Measurements from ENCODE around the gene KCNIP4. TPM values are rescaled to one million over a fixed set of nuclear protein-coding genes. Genes with fewer than 3 reads are reported as not detected.

The KCNIP4 gene
- polyA plus RNA-seq, 4 donors: 10.6 to 18.3 (median 15.5) TPM

DNA sequence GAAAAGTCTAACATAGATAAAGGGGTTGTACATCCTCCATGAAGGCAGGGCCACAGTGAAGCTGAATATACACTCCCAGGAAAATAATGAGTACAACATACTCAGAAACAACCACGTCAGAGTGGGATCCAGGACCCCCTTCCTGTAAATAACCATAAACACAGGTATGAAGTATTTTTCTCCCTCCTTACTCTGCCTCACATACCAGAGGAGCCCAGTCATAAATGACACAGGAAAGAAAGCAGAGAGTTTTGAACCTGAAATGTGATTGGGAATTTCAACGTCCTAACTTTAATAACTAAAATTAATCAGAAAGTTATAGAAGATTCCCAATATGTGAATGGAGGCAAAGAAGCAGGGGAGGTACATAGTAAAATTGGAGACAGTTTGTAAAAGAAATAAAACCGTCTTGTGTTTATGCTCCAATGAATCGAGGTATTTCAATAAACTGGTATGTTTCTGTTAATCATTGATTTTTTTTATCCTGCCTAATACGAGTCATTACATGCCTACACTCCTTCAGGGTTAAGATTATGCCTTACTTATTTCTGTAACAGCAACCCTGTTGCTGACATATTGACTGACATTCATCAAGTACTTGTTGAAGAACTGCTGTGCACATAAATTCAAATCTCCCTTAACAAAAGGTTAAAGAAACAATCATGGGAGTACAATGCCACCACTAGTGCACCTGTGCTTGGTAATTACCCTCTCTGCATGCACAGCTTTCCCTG lies 431.3 kb downstream of the KCNIP4 start:
- no peak for DNase-seq (ENCODE audit: low read depth in 4 of 4, low spot score in 3 of 4)

DNA sequence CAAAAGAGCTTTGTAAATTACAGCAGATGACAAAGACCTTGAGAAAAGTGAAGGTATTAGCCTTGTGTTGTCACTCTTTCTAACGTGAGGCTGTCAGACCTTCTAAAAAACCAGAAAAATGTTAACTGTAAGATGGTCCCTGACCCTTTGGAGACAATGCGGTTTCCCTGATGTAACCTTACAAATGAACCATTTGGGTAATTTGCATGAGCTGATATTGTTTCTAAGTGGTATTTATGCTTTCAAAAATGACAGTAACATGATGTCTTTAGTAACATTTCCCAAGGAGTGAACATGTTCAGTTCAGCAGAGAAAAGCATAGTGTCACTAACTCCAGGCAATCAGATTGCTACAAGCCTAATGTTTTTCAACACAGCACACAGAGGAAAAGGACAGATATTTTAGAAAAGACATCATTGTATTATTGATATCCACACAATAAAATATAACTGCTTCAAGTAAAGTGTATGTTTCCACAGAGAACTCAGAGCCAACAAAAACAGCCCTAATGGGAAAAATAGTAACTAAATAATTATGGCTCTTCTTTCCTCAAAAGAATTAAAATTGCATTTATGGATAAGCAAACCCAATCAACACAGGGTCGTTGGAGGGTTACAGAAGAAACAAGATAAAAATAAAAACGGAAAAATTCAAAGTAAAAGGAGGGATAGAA lies 434.4 kb downstream of the KCNIP4 start:
- DNase-seq (ENCODE audit: low read depth in 4 of 4, low spot score in 3 of 4): no peak

DNA sequence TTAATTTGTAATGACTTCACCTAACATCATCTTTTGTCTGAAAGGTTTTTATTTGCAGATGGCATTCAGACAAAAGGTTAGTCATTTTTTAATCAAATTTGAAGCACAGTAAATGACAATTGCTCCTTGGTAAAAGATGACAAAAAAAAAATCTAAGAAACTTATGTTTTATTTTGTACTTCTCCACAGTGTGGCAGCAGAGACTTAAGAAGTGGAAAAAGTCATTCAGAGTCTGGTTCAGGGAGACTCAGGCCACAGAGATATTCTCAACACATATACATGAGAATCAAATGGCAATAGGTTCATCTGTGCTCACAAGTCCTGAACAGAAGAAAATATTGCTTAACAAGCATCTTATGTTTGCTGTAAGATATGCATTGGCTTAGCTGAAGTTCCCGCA lies 436.2 kb downstream of the KCNIP4 start:
- peak in 3 of 4 donors; percentile 16 to 26 (median 25) for DNase-seq (ENCODE audit: low read depth in 4 of 4, low spot score in 3 of 4)

DNA sequence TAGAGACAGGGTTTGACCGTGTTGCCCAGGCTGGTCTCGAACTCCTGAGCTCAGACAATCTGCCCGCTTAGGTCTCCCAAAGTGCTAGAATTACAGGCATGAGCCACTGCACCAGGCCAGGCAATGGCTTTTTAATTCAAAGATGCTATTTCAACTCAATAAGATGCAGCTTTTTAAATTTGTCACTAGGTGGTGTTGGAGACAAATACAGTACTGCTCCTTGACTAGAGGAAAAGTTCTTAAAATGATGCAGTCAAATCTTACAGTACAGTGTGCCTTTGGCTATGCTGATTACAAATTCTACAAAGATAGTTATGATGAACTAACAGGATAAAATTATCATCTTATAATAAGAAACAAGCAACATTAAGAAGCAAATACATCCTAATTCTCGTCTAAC lies 441.1 kb downstream of the KCNIP4 start:
- no peak for DNase-seq (ENCODE audit: low read depth in 4 of 4, low spot score in 3 of 4)

DNA sequence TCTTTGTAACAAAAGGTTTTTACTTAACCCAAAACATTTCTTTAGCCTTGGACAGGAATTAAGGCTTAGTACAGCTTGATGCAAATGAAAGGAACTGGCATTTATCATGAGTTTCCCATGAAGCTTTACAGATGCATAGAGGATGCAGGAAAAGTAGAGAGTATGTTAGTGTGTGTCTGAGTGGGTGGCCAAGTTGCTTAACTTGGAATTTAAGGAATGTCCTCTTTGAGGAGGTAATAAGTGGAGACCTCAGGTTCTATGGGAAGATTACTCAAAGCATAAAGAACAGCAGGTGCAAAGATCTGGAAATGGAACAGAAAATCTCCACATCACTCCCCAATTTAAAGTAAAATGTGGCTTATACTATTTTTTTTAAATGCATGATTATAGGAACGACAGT lies 457.9 kb downstream of the KCNIP4 start:
- DNase-seq (ENCODE audit: low read depth in 4 of 4, low spot score in 3 of 4): no peak

DNA sequence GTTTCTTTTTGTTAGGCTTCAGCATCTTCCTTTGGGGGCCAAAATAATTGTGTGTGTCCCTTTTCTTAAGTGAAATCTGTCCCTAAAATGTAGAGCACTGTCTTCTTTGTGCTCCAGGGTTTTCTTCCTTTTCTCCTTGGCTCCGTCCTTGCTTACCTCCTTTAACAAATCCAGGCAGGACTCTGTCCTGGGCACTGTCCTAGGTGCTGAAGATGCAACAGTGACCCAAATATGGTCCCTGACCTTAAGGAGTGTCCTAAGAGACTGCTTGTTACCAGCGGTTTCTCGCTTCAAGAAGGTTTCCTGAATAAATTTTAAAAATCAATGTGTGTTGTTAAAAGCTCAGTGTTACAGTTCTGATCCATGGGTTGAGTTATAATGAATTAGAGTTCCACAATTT lies 471.8 kb downstream of the KCNIP4 start:
- peak; percentile 8 to 18 (median 12) for DNase-seq (ENCODE audit: low read depth in 4 of 4, low spot score in 3 of 4)

DNA sequence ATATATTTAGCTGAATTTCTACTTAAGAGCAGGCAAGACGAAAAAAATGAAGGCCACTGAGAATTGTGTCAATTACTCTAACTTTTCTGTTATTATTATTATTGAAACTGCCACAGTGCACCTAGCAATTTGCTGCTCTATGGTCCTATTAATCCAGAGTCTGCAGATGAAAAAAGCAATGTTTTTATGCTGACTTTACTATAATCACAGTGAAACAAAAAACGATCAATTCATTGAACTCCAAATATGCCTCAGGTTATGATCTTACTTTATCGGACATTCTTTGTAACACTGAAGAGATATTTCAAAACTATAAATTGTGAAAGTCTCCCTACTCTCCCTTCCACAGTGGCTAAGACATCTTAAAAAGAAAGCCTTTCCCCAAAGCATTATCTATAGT lies 474.4 kb downstream of the KCNIP4 start:
- no peak for DNase-seq (ENCODE audit: low read depth in 4 of 4, low spot score in 3 of 4)

DNA sequence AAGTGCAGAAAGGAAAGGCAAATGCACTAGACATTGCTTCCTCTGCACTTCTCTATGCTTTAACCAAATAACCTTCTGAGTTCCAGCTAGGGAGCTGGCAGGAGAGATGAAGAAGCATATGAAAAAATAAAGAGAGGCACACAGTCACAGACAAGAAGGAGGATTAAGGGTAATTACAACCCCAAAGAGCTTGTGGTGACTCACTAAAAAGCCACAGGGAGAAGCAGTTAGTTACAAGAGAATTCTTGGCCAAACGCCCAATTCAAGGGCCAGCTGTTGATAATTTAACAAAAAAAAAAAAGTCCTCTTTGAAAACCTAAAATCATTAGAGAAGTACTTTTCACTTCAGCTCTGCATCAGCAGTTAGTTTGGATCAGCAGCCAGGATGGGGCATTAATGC lies 478.0 kb downstream of the KCNIP4 start:
- DNase-seq (ENCODE audit: low read depth in 4 of 4, low spot score in 3 of 4): no peak

DNA sequence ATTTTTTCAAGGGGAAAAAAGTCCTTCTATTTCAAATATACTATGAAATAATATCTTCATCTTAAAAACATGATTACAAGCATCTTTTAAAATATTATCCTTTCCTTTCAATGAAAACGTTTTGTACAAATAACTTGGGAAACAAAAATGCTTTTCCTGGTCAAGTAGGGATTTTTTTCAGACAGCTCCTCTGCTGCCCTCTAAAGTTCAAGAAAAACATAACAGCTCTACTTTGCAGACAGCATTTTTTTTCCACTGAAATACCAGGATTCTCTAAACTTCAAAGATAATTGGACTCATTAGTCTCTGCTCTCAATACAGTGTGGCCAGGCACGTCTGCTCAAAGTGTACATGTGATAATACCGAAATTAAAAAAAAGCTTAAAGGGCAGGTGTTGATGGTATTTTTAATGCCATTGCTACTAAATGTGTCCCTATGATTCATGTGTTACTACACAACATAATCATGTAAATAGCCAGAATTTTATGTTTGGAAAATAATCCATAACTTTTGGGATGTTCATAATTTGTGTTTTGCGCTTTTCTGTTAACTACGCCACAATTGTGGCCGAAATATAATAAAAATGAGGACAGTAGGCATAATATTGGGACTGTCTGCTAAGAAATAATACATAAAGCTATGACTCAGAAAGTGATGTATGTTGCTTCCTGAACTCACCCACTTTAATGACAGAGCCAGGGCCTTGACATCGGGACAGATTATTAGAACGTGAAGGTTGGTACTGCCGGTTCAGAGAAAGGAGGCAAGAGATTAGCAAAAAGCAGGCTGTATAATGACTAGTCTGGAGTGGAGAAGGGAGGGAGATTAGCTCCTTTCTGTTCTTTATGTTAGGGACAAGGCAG lies 478.9 kb downstream of the KCNIP4 start:
- DNase-seq (ENCODE audit: low read depth in 4 of 4, low spot score in 3 of 4): peak in 3 of 4 donors; percentile 4 to 13 (median 10)

DNA sequence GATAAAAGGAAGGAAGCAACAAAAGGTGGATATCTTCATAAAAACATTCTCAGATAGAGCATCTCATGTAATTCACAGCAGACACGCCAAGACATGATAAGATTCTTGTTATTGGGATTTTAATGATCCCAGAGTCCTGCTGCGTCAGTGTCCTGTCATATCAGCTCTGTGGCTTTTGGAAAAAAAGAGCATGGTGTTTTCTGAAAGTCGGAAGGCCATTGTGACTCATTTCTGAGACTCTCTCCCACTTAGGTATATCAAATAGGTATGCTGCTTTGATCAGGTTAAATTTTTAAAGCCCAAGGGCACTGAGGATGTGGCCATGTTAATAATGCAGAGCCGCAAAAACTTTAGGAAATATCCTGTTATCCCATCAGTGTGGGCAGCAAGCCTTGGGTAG lies 481.0 kb downstream of the KCNIP4 start:
- no peak for DNase-seq (ENCODE audit: low read depth in 4 of 4, low spot score in 3 of 4)

DNA sequence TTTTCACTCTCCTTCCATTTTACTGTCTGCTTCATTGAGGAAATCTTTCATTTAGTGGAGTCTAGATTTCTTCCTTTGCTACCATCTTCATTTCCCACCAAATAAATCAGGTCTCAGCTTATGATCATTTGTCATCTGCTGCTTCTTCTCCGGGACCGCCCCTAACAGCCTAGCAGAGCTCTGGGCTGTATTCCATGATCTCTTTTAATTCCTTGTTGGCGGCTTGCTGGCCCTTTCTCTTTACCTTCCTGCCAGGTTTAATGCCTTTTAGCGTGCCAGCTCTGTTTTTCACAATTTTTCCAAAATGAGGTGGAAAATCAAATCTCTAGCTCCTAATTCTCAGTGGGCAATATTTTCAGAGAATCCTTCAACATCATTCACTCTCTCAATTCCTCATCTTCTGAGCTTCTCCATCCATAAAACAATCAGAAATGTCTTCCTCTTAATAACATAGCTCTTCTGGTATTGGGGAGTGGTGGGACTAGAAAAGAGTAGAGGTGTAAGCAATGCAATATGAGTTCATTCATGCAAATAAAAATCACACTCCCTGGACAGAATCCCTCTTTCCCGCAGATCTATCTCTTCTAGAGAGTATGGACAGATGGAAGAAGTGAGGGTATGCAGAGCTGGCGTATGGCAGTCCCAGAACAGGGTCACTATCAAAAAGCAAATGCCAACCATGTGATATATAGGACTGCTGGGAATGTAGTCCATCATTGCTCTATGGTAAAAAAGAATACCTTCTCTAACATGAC lies 491.3 kb downstream of the KCNIP4 start:
- DNase-seq (ENCODE audit: low read depth in 4 of 4, low spot score in 3 of 4): no peak

DNA sequence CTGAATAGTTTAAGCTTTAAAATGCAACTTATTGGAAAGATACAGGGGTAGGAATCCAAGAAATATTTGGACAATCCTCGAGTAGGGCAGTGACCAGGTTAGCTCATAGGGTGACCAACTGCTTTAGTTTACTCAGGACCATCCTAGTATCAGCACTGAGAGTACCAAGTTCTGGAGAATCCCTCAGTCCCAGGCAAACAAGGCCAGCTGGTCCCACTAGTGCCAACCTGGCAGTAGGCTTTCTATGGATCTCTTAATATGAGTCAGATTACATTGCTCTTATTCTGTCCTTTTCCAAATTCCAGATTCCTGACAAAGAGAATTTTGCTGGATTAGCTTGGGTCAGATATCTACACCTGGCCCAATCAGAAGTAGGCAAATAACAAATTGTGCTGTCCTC lies 493.7 kb downstream of the KCNIP4 start:
- no peak for DNase-seq (ENCODE audit: low read depth in 4 of 4, low spot score in 3 of 4)

DNA sequence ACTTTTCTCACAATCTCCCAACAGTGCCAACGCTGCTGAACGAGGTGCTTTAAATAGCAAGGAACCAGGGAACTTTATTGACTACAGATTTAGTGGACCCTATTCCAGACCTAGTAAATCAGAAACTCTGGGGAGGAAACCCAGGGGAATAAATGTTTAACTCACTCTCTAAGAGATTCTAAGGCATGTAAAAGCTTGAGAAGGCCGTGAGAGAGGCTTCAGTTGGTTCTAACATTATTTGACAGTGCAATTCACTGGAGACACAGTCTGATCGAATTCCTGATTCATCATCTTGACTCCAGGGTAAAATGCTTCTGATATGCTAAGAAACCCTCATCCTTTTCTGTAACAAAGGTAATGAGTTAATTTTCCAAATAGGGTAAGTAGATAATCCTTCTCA lies 494.4 kb downstream of the KCNIP4 start:
- DNase-seq (ENCODE audit: low read depth in 4 of 4, low spot score in 3 of 4): no peak

DNA sequence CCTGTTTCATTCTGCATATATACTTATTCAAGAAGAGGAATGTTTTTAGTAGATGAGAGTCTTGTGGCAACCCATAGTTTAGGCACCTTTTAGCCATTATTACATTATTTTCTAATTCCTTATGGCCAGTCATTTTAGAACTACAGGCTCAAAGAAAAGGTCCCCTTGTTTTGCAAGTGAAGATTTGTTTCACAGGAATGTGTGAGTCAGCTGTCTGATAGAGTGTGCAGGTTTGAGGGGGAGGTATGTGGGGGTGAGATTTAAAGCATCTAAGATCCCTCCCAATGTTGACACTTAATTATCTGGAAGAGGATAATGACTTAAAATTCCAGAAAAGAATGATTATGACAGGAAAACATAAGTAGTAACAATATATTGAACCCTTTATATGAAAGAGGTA lies 495.6 kb downstream of the KCNIP4 start:
- DNase-seq (ENCODE audit: low read depth in 4 of 4, low spot score in 3 of 4): no peak

DNA sequence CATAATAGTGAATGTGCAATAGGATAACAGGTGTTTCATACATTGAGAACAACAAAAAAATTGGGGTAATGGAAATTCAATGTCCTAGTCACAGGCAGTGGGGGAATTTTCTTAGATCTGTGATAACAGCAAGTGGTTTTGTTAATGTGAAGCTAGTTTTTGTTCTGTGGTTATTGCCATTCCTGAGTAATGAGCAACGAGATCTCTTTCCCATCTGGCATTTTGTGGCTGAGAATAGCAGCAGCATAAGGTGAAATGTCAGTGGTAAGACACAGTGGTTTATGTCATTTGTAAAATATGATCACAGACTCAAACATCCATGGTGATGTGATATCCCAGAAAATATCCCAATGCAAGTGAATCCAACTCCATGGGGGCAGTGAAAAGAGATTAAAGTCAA lies 497.5 kb downstream of the KCNIP4 start:
- DNase-seq (ENCODE audit: low read depth in 4 of 4, low spot score in 3 of 4): no peak

DNA sequence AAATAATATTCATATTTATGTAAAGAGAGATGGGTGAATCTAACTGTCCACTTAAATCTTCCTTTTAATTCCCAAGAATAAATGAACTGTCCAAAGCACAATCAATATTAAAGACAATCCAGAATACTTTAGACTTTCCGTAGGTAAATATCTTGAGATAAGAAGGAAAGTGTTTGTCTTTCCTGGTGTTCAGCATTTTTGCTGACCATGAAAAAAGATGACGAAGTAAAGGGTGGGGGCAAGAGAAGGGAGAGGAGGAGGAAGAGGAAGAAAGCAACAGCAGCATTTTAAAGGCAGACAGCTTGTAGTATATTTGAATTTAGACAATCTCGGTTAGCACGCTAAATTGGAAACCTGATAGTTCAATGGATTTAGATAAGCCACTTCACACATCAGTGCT lies 498.2 kb downstream of the KCNIP4 start:
- DNase-seq (ENCODE audit: low read depth in 4 of 4, low spot score in 3 of 4): no peak

DNA sequence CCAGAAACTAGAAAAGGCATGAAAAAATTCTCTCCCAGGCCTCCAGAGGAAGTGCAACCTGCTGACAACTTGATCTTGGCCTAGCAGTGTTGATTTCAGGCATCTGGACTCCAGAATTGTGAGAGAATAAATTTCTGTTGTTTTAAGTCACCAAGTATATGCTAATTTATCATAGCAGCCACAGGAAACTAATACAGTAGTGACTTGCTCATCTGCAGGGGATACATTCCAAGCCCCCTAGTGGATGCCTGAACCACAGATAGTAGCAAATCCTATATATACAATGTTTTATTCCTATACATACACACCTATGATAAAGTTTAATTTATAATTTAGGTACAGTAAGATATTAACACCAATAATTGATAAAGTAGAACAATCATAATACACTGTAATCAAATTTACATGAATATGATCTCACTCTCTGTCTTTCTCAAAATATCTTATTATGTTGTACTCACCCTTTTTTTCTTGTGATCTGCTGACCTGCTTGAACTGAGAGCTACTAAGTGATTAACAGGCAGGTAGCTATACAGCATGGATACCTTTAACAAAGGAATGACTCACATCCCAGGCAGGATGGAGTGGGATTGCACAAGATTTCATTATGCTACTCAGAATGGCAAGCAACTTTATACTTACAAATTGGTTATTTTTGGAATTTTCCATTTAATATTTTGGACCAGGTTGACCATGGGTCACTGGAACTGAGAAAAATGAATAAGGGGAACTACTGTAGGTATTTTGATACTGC lies 501.1 kb downstream of the KCNIP4 start:
- no peak for DNase-seq (ENCODE audit: low read depth in 4 of 4, low spot score in 3 of 4)

DNA sequence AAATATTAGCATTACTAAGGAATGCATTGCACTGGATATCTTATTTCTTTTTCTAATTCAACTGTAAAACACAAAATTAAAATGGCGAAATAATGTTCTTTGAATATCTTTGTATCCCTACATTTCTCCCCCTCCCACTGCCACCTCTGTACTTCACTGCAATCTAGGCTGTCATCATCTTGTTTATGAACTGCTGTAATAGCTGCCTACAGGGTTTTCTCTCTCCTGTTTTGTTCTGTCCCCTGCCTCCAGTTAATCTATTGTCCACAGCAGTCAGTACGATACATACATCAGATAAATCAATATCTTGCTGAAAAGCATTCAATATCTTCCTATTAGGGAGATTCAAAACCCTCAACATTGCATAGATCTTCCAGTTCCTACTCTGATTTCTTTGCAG lies 528.4 kb downstream of the KCNIP4 start:
- DNase-seq (ENCODE audit: low read depth in 4 of 4, low spot score in 3 of 4): no peak

DNA sequence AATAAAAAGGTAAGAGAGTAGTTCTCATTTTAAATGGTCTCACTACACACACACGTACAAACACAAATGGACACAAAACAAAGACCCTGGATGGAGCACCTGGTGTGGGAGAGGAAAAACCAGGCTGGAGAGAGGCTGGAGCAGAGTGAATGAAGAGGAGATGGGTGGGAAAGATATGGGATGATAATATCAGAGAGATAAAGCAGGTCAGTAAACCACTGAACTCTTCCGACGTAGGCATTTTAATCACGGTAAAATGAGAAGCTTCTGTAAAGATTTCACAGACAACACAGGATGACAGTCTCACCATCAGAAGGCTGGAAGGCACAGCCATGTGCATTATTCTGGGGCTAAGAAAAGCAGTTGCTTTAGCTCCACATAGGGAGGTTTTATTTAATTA lies 532.8 kb downstream of the KCNIP4 start:
- DNase-seq (ENCODE audit: low read depth in 4 of 4, low spot score in 3 of 4): no peak

DNA sequence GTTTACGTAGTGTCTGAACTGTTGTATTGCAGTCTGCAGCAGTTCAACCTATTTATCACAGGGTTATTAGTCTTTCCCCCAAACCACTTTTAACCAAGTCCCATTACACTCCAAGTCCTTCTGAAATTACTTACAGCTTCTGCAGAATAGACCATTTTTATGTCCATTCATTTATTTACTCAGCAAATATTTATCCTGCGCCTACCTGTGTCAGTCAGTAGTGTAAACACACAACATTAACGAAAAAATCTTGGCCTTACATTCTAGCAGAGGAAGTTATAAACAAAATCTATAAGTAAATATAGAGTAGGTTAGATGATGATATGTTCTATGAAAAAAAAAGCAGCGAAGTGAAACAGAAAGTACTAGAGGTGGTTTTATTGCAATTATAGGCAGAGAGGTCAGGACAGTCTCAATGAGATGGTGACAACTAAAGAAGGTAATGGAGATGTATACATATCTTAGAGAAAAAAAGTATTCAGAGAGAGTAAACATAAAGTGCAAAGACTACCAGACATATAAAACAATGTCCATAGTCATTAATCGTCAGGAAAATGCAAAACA lies 534.7 kb downstream of the KCNIP4 start:
- no peak for DNase-seq (ENCODE audit: low read depth in 4 of 4, low spot score in 3 of 4)

Data from right renal pelvis (tissue), 4 donors.